Activated CD8-positive, alpha-beta memory T cell treated with anti-CD3 and anti-CD28 coated beads, Interleukin-2, amount 10 ng/mL, durations not matched to agents 7 days and 5 days (primary cell): Measurements from ENCODE around the gene EPS8L2. TPM values are rescaled to one million over a fixed set of nuclear protein-coding genes. Genes with fewer than 3 reads are reported as not detected.
"Not testable (repeated sequence)": the region's sequence is repeated elsewhere in the genome, so short reads cannot be mapped to it uniquely, and the experiment has no call there.

Experiments used
- ATAC-seq: fragments of 150-1000 bp; cut with Tn5 transposase; one replicate; pipeline ENCODE4 v1.10.0; 2021; ENCODE audit warnings: moderate library complexity
- CTCF ChIA-PET: fragments of 350-600 bp; sonication (Branson Sonifier 250); formaldehyde crosslinking; loops from one replicate; lab custom pipeline; 2021; ENCODE audit warnings: antibody characterized with exemption; lab: Charles Lee
- DNase-seq: peaks from one replicate; pipeline ENCODE4 v3.0.0-alpha.2; 2020
- H3K27ac Mint-ChIP-seq: one replicate; pipeline ENCODE4 v1.8.0; 2021; ENCODE audit warnings: mild to moderate bottlenecking, mixed read lengths
- H3K27me3 Mint-ChIP-seq: one replicate; pipeline ENCODE4 v1.8.0; 2021; ENCODE audit warnings: mixed read lengths
- H3K36me3 Mint-ChIP-seq: one replicate; pipeline ENCODE4 v1.8.0; 2021; ENCODE audit warnings: mild to moderate bottlenecking, mixed read lengths
- H3K4me1 Mint-ChIP-seq: one replicate; pipeline ENCODE4 v1.8.0; 2021; ENCODE audit warnings: mixed read lengths
- H3K4me3 Mint-ChIP-seq: one replicate; pipeline ENCODE4 v1.8.0; 2021; ENCODE audit warnings: mild to moderate bottlenecking, moderate library complexity, mixed read lengths
- H3K9me3 Mint-ChIP-seq: one replicate; pipeline ENCODE4 v1.8.0; 2022; ENCODE audit warnings: low read depth, mixed read lengths
- total RNA-seq, 2 experiments: library from RNA; stranded (reverse); gene quantifications; one replicate each; pipeline ENCODE4 v1.2.3, GENCODE V29; 2021

The EPS8L2 gene
- total RNA-seq, 2 experiments from 2014 or later: 17.4 to 20.2 TPM

GRCh38 chr11:725624-726202 lies 19.7 kb downstream of the EPS8L2 start:
- DNase-seq (no peak), ATAC-seq (peak; percentile 32)
- CTCF ChIA-PET: interaction anchor here (0.7 to 10.1 kb wide), 29 partner anchors 13 to 420 kb away, joined by 3 to 150 read pairs (median 4); partner anchors contain the start of genes DEAF1, LMNTD2, TALDO1 and TMEM80
- Mint-ChIP-seq H3K27me3 (peaks cover 11% of the 10 kb centered on the region), H3K27ac (no peak overlapping the region), H3K36me3 (no peaks in the 10 kb centered on the region), H3K4me3 (peak overlapping the region; percentile 64), H3K9me3 (no peaks in the 10 kb centered on the region), H3K4me1 (peaks cover 23% of the 10 kb centered on the region)

GRCh38 chr11:726278-727220 lies 20.5 kb downstream of the EPS8L2 start:
- Mint-ChIP-seq H3K27me3 (peaks cover 8% of the 10 kb centered on the region), H3K27ac (peak overlapping the region; percentile 40), H3K4me3 (peak overlapping the region; percentile 59), H3K9me3 (no peaks in the 10 kb centered on the region), H3K36me3 (no peaks in the 10 kb centered on the region), H3K4me1 (peaks cover 21% of the 10 kb centered on the region)
- CTCF ChIA-PET: interaction anchor here (0.7 to 10.1 kb wide), 37 partner anchors 12 to 421 kb away, joined by 3 to 150 read pairs (median 4); partner anchors contain the start of genes CEND1, DEAF1, HRAS and LMNTD2
- ATAC-seq (peak; percentile 69), DNase-seq (peak; percentile 76)

- no peak overlapping the region for H3K27ac Mint-ChIP-seq
- no peaks in the 10 kb centered on the region for H3K36me3 Mint-ChIP-seq
- H3K9me3 Mint-ChIP-seq: no peaks in the 10 kb centered on the region
- peaks cover 7% of the 10 kb centered on the region for H3K27me3 Mint-ChIP-seq
- ATAC-seq (no peak), DNase-seq (no peak)
- H3K4me1 Mint-ChIP-seq: peaks cover 17% of the 10 kb centered on the region
- CTCF ChIA-PET: interaction anchor here (0.8 to 10.1 kb wide), 18 partner anchors 11 to 192 kb away, joined by 3 to 150 read pairs (median 5); partner anchors contain the start of genes CEND1, DEAF1, HRAS and LMNTD2
- H3K4me3 Mint-ChIP-seq: no peak overlapping the region
Measured at GRCh38 chr11:727281-727701, 21.3 kb downstream of the EPS8L2 start.

- H3K4me1 Mint-ChIP-seq: peaks cover 14% of the 10 kb centered on the region
Measured at GRCh38 chr11:727859-728748, 22.1 kb downstream of the EPS8L2 start.

GRCh38 chr11:728901-729491 lies 23.0 kb downstream of the EPS8L2 start:
- Mint-ChIP-seq H3K4me3 (no peak overlapping the region), H3K27me3 (peaks cover 3% of the 10 kb centered on the region), H3K27ac (no peak overlapping the region), H3K36me3 (no peaks in the 10 kb centered on the region), H3K9me3 (no peaks in the 10 kb centered on the region), H3K4me1 (peaks cover 10% of the 10 kb centered on the region)
- CTCF ChIA-PET: interaction anchor here (0.8 to 10.1 kb wide), 8 partner anchors 10 to 194 kb away, joined by 3 to 150 read pairs (median 20); partner anchors contain the start of genes DEAF1, HRAS, TALDO1 and TMEM80
- DNase-seq (no peak), ATAC-seq (no peak)

More at GRCh38 chr11:727859-728748, 22.1 kb downstream of the EPS8L2 start:
- Mint-ChIP-seq H3K27ac (no peak overlapping the region), H3K9me3 (no peaks in the 10 kb centered on the region), H3K36me3 (no peaks in the 10 kb centered on the region), H3K4me3 (no peak overlapping the region), H3K27me3 (peaks cover 6% of the 10 kb centered on the region)
- CTCF ChIA-PET: interaction anchor here (0.8 to 10.1 kb wide), 17 partner anchors 11 to 193 kb away, joined by 3 to 150 read pairs (median 6); partner anchors contain the start of genes CEND1, DEAF1, HRAS and LMNTD2
- peak; percentile 69 for ATAC-seq
- peak; percentile 87 for DNase-seq

GRCh38 chr11:729492-730074 lies 23.6 kb downstream of the EPS8L2 start:
- H3K27ac Mint-ChIP-seq: no peak overlapping the region
- DNase-seq: no peak
- H3K4me1 Mint-ChIP-seq: peaks cover 10% of the 10 kb centered on the region
- no peak for ATAC-seq
- H3K9me3 Mint-ChIP-seq: no peaks in the 10 kb centered on the region
- no peaks in the 10 kb centered on the region for H3K36me3 Mint-ChIP-seq
- H3K4me3 Mint-ChIP-seq: no peak overlapping the region
- CTCF ChIA-PET: interaction anchor here (0.8 to 8.8 kb wide), 6 partner anchors 9 to 175 kb away, joined by 3 to 104 read pairs (median 17); partner anchors contain the start of genes DEAF1, GATD1, TALDO1 and TMEM80
- H3K27me3 Mint-ChIP-seq: peaks cover 3% of the 10 kb centered on the region

GRCh38 chr11:733072-733471 lies 27.0 kb downstream of the EPS8L2 start:
- Mint-ChIP-seq H3K36me3 (peaks cover 2% of the 10 kb centered on the region), H3K9me3 (no peaks in the 10 kb centered on the region), H3K4me1 (peaks cover 15% of the 10 kb centered on the region), H3K4me3 (no peak overlapping the region), H3K27me3 (peaks cover 11% of the 10 kb centered on the region), H3K27ac (no peak overlapping the region)
- DNase-seq (no peak), ATAC-seq (no peak)
- CTCF ChIA-PET: interaction anchor here (0.6 to 1.6 kb wide), 2 partner anchors 11 to 73 kb away, joined by 3 to 4 read pairs; no protein-coding TSS in a partner anchor

- not testable (repeated sequence) for ATAC-seq, H3K9me3 Mint-ChIP-seq, H3K27ac Mint-ChIP-seq, DNase-seq, H3K4me3 Mint-ChIP-seq, H3K36me3 Mint-ChIP-seq
- CTCF ChIA-PET: interaction anchor here (1.6 kb wide), 1 partner anchor 12 kb away, joined by 4 read pairs; no protein-coding TSS in a partner anchor
- Mint-ChIP-seq H3K4me1 (peaks cover 15% of the 10 kb centered on the region), H3K27me3 (peaks cover 22% of the 10 kb centered on the region)
Measured at GRCh38 chr11:734541-734940, 28.5 kb downstream of the EPS8L2 start.

GRCh38 chr11:737366-737765 lies 31.3 kb downstream of the EPS8L2 start:
- H3K4me3 Mint-ChIP-seq: peak overlapping the region; percentile 10
- no peak overlapping the region for H3K27ac Mint-ChIP-seq
- H3K9me3 Mint-ChIP-seq: no peaks in the 10 kb centered on the region
- H3K27me3 Mint-ChIP-seq: peaks cover 22% of the 10 kb centered on the region
- peaks cover 2% of the 10 kb centered on the region for H3K36me3 Mint-ChIP-seq
- H3K4me1 Mint-ChIP-seq: peaks cover 15% of the 10 kb centered on the region
- CTCF ChIA-PET: interaction anchor here (0.7 to 5.4 kb wide), 4 partner anchors 10 to 382 kb away, joined by 3 to 30 read pairs (median 8); partner anchors contain the start of gene TALDO1
- no peak for DNase-seq
- ATAC-seq: peak; percentile 28

GRCh38 chr11:737899-738298 lies 31.9 kb downstream of the EPS8L2 start:
- not testable (repeated sequence) for DNase-seq, H3K36me3 Mint-ChIP-seq, H3K9me3 Mint-ChIP-seq
- CTCF ChIA-PET: interaction anchor here (0.7 to 5.4 kb wide), 5 partner anchors 9 to 66 kb away, joined by 3 to 30 read pairs (median 3); partner anchors contain the start of gene TALDO1
- Mint-ChIP-seq H3K4me3 (peak overlapping the region; percentile 10), H3K4me1 (peaks cover 15% of the 10 kb centered on the region), H3K27me3 (peaks cover 22% of the 10 kb centered on the region), H3K27ac (peak overlapping the region; percentile 36)
- ATAC-seq: peak; percentile 59

GRCh38 chr11:742156-742546 lies 36.1 kb downstream of the EPS8L2 start:
- no peaks in the 10 kb centered on the region for H3K9me3 Mint-ChIP-seq
- no peak overlapping the region for H3K27ac Mint-ChIP-seq
- H3K4me1 Mint-ChIP-seq: peaks cover 14% of the 10 kb centered on the region
- CTCF ChIA-PET: interaction anchor here (1.5 to 7.9 kb wide), 5 partner anchors 11 to 188 kb away, joined by 3 to 46 read pairs (median 4); no protein-coding TSS in a partner anchor
- H3K36me3 Mint-ChIP-seq: no peaks in the 10 kb centered on the region
- DNase-seq: no peak
- H3K27me3 Mint-ChIP-seq: peaks cover 21% of the 10 kb centered on the region
- ATAC-seq: no peak
- H3K4me3 Mint-ChIP-seq: no peak overlapping the region
